HG02943 (cell line): Measurements from ENCODE around the gene CPM.

ENCODE experiments used
- ATAC-seq: cut with Tn5 transposase; IDR thresholded peaks from one replicate; pipeline ENCODE4 v1.9.1; 2021; ENCODE audit warnings: mild to moderate bottlenecking, low read depth, moderate library complexity; ENCODE audit not compliant: unreplicated experiment

The CPM gene

DNA sequence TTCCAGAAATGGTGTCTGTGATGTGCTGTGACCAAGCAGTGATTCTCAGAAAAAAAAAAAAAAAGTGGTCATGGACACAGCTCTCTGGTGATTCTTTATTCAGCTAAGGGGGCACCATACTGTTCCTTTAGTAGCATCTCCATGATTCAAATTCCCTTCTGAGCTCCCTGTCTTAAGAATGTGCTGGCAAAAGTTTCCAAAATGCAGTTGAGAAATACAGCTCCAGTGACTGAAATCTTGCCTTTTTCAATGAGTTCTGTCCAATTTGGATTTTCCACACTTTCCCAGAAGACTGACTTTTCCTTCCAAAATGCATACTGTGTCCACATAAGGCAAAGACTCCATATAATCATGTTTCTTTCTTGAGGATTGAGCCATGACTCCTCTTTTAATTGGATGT, 24.3 kb upstream of the CPM start:
- ATAC-seq, result no peak

DNA sequence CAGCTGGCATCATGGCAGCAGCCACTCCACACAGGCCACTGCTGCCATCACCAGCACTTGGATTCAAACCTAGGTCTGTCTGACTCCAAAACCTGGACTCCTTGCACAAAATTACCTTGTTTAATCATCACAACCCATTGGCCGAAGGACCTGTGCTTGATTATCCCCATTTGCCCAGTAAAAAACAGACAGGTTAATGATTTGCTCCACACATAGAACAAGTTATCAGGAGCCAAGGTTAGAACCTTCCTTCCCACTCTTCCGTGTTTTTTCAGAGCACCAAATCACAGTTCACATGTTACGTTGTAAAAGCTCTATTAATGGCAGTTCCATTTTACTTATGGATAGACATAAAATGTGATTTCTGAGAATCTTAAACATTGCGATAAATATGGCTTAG, 23.5 kb upstream of the CPM start:
- no peak for ATAC-seq

DNA sequence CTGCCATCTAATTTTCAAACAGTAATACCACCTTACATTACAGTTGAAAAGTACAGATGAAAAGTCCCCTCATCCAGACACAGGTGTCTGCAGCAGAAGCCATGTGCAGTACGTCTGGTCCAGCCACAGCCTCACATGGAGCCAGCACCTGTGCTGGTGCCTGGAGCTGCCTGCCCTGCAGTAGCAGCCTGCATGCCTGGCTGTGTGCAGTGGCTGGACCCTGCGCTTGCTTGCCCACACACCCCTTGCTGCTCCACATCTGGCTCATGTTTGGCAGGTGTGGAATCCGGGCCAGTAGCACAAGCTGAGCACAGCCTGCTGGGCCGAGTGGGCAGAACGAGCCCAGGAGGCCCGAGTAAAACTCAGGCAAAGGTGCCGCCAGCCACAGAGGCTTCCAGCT, 21.8 kb upstream of the CPM start:
- ATAC-seq, result no peak

DNA sequence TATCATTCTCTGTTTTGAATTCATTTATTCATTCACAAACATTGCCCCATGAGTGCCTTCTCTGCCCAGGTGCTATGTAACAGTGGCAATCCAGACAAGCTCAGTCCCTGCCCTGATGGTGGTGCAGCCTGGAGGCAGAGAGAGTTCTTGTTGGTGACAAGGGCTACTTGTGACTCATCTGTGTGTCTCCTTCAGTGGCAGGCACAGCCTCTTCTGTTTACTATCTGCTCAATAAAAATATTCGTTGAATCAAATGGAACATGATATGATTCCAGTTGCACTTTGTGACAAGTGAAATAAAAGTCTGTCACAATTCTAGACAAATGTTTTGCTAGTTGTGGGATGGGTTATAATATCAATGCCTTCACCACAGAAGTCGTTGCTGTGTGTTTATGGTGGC, 20.6 kb upstream of the CPM start:
- no peak for ATAC-seq

DNA sequence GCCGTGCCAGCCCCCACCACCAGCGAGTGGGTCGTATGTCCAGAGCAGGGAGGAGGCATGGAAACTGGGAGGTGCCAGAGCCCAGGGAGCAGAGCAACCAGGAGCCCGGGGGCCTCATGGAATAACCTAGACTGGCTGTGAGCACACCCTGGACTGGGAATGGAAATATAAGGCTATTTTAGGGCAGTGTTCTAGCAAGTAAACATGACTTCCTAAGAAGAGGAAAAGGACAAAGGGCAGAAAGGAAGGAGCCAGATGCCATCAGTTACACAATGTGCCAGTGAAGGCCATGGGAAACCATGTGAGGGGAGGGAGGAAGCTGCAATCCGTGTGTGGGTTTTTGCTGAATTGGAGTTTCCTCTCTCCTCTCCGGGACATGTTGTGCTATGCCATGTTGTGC, 18.7 kb upstream of the CPM start:
- no peak for ATAC-seq

DNA sequence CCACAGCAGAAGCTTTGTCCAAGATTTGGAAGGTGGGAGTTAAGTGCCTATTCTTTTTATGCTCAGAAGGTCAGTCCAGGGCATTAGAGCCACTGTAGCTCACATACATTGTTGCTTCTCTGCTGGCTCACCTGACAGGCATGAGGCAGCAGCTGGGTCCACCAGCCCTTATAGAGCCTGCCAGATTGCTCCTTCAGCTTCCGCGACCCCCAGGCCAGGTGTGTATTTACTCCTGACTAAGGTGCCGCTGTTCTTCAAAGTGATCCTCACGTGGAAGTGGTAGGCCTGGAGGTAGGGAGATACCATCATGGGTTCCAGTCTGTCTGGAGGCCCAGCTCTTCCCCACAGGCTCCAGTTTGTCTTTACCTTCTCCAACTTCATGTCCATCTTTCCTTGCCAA, 17.5 kb upstream of the CPM start:
- ATAC-seq, result no peak

DNA sequence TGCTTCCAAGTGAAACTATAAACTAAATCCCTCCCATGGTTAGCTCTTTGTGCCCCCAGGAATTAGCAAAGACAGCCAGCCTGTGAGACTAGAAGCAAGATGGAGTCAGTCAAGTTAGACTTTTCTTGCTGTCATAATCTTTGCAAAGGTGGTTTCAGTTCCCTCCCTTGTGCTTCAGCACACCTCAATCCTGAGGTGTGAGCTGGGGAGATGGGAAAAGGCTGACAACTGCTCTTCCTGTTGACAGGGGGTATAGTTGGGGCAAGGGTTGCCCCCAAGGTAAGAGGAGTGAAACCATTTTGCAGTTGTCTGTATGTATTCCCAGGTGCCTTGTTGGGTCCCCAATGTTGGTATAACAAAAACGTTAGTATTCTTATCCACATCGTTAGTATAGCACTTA, 12.3 kb upstream of the CPM start:
- no peak for ATAC-seq

DNA sequence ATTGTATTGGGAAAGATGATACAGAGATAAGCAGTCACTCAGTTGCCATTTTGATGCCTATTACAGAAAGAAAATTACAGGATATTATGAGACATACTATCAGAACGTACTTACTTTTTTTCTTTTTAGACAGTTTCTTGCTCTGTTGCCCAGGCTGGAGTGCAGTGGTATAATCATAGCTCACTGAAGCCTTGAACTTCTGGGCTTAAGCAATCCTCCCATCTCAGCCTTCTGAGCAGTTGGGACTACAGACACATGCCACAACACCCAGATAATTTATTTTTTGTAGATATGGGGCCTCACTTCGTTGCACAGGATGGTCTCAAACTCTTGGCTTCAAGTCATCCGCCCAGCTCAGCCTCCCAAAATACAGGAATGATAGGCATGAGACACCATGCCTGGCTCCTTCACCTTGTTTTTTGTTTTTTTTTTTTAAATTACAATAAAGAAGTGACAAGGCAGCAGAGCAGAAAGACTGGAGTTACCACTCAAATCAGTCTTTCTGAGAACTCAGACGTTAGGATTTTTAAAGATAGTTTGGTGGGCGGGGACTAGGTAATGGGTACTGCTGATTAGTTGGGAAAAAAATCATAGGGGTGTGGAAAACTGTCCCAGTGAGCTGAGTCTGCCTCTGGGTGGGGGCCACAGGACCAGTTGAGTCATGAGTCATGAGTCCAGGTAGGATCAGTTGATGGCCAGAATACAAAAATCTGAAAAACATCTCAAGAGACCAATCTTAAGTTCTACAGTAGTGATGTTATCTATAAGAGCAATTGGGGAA, 11.5 kb upstream of the CPM start:
- ATAC-seq, result no peak

DNA sequence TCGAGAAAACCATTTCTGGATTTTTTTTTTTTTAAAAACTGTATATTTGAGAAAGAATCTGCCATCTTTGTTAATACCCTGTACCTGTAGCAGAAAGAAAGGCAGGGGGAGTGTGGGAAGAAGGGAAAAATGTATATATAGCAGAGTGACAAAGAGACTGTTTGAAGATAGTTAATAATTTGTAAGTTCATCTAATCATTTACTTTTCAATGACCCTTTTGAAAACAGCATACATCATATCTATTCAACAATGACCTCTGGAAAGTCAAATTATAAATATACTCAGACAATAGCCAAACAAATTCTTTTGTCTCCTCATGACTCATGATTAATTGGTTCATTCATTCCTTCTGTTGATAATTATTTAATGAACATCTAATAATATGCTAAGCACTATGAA, 10.9 kb upstream of the CPM start:
- no peak for ATAC-seq

DNA sequence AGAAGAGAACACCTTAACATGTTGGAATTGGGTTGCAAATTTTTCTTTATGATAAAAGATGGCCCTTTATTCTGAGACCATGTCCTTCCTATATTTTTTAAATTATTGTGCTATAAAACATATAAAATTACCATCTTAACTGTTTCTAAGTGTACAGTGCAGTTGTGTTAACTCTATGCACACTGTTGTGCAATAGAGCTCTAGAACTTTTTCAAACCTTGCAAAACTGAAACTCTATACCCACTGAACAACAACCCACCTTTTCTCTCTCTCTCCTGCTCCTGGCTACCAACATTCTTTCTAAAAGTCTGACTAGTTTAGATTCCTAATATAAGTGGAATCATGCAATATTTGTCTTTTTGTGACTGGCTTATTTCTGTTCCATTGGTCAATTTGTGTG, 7.8 kb upstream of the CPM start:
- no peak for ATAC-seq

DNA sequence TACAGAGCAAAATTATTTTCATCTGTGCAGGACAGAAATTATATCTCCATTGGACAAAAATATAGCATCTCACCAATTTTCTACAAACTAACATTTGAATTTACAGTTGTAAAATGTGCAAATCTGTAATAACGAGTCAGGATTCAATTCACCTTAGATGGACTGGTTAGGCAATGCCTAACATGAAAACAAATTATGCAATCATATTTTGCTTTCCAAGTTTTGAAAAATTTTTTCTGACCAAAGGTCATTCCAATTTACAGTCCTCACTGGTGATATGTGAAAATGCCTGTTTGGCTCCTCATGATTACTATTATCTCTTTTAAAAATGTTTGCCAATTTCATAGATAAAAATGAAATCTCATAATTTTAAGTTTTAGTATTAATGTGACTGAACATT, 6.5 kb upstream of the CPM start:
- no peak for ATAC-seq

DNA sequence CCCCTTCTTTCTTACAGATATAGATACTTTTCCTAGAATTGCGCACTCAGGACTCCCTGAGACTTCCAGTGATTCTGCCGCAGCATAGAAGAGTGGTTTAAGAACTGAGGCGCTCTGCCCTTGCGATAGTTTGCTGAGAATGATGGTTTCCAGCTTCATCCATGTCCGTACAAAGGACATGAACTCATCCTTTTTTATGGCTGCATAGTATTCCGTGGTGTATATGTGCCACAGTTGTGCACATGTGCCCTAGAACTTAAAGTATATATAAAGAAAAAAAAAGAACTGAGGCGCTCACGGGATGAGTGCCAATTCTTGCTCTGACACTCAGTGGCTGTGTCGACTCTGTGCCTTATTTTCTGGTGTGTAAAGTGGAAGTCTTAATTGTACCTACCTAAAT, 1.4 kb upstream of the CPM start:
- ATAC-seq, result no peak

DNA sequence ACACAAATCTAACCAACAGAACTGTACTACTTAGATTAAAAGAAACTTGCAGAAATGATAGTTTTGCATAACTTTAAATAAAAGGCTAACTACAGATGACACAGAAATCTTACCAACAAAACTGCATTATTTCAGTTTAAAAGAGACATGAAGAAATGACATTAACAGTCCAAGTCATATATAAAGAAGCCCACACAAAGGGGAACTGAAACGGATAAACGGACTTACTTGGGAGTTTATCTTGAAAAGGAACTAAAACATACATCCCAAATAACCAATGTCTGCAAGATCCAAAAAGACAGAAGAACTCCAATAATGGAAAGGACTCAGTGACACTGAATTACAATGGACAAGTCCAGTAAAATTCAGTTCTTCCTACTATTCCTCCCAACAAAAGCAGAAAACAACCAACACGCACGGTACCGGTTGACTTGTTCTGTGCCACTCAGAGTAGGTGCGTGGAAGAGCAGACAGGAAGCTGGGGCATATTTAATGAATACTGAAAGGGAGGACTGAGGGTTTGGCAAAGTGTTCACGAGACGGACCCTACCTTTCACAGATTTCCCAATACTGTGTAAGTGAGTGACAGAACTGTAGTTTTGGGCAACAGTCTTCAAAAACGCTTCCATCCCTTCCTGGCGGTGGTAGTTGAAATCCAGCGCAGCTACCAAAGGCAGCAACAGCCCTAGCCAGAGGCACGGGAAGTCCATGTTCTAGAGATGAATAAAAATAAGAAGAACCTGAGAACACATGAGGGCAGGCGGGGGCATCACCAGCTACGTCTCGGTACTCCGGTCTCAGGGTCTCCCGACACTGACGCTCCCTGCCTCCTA, 627 bp downstream of the CPM start:
- peak; percentile 48 for ATAC-seq

DNA sequence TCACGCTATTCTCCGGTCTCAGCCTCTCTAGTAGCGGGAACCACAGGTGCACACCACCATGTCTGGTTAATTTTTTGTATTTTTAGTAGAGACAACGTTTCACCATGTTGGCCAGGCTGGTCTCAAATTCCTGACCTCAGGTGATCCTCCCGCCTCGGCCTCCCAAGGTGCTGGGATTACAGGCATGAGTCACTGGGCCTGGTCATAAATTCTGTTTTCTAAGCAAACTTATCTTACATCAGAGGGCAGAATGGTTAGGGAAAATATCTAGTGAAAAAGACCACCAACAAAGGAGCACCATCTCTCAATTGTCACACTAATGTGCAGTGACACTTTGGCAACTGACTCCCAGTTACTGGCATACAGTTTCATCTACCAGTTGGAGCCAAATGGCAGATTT, 2.8 kb downstream of the CPM start:
- no peak for ATAC-seq

DNA sequence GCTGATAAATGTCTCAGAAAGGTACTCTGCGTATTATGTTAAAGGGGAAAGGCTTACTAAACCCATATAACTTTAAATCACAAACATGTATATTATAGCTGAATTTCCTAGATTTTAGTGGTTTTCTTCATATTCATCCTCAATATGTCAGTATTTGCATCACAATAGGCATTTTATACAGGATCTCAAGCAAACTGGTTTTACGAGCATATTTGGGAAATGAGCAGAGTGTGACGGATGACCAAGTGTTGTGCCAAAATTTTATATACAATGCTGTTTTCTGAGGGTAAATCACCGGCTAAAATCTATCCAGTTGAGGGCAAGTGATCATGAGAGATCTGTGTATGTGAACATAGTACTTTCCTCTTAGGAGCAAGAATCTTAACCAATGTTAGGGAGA, 8.4 kb downstream of the CPM start:
- no peak for ATAC-seq

DNA sequence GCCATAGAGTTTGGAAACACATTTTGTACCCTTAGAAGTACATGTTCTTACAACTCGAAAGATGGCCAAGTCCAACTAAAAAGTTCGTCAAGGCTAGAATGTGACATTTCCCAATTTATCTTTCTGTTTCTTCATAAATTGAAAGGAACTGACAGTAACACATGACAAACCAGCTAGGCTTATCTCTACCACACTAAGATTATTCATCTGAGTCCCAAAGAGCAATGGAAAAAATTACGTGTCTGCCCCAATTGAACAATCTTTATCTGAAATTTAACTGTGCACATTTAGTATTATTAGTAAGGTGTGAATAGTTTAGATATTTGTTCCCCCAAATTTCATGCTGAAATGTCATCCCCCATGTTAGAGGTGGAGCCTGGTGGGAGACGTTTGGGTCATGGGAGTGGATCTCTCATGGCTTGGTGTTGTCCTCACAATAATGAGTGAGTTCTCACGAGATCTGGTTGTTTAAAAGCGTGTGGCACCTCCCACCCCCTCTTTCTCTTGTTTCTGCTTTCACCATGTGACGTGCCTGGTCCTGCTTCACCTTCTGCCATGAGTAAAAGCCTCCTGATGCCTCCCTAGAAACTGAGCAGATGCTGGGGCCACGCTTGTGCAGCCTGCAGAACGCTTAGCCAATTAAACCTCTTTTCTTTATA, 13.3 kb downstream of the CPM start:
- no peak for ATAC-seq

DNA sequence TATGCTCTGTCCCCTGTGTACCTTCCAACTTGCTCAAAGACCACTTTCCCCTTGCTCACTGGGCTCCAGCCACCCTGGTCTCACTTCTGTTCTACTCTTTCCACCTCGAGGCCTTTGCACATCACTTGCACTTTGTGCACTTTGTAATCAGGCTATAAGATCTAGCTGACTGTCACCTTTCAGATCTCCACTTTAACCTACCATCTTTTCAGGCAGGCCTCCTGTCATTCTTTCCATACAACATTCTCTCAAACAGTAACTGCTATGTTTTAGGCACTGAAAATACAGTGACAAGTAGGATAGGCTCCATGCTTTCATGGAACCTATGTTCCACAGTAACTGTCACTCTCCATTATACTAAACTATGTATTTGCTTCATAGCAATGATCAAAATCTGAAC, 14.0 kb downstream of the CPM start:
- no peak for ATAC-seq

DNA sequence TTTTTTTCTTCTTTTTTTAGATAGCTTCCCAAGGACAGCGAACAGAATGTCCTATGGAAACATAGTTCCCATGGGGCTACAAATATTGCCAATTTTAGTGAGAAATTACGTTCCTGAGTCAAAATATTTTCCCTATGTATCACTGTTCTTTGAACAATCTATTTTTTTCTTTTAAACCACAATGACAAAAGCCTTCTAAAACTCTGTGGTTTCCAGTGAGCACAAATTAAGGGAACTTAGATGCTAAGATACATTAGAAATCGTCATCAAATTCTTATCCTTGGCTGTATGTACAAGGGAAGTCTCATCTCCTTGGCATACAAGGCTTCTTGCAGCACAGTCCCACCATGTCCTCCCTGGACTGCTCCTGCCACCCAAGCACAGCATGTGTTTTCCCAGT, 17.9 kb downstream of the CPM start:
- ATAC-seq, result no peak

DNA sequence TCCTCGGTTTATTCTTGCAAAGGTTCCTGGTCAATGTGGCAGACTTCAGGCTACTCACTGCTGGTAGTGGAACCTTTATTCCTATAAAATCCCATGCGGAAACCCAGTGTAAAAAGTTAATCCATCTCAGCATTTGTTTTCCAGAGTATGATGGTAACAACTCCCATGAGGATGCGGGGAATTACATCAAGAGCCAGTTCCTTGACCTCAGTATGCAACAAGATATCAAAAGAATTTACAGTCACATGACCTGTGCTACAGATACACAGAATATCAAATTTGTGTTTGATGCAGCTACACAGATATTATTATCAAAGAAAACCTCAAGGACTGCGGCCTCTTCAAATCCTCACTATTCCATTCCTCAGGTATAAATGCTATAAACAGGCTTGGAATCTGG, 19.3 kb downstream of the CPM start:
- ATAC-seq, result no peak

DNA sequence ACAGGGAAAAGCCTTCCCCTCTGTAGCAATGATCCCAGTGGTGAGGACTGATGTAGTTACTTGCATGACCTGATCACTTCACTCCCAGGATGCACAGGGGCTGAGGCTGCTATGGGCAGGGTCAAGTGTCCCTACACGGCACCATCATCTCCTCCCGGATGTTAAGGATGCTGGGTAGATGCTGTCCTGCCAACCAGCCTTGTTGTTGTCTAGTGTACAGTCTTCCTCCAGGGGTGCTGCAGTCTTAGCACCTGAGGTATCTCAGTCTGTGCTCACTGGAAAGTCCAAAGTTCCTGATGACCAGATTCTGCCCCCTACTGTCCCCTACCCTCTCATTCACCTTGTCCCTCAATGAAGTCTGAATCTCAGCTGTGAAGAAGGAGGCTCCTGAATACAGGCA, 20.1 kb downstream of the CPM start:
- no peak for ATAC-seq

DNA sequence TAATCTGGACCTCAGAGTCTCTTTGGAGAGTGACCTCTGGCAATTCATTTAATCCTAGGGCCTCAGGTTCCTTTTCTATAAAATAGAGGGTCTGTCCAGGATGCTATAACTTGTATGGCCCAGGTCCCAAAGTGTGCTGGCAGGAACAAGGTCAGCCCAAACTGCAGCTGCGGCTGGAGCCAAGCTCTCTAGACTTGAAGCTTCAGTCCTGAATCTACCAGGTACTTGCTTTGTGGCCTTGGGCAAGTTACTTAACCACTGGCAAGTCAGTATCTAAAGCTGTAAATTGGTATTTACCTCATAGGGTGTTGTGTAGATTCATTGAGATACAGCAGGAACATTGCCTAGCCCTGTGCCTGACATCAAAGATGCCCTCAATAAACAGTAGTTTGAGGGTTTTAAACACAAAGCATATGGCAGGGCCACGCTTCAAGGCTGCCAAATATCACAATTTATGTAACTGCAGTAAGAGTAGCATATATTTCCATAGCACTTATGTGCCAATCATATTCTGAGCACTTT, 21.7 kb downstream of the CPM start:
- ATAC-seq, result no peak
